GM23338 (cell line): ENCODE measurements around the gene ATF7IP2.

Experiments used
- CREB1 ChIP-seq: fragments of 250-450 bp; sonication (Bioruptor Pico); IDR thresholded peaks from 2 replicates; pipeline ENCODE4 v1.5.0; 2020; ENCODE audit warnings: low read depth, mild to moderate bottlenecking, moderate library complexity
- EZH2 ChIP-seq: fragments of 200-600 bp; sonication (generic); IDR thresholded peaks from one replicate; pipeline ENCODE4 v1.8.0; 2017; ENCODE audit warnings: antibody characterized with exemption, mild to moderate bottlenecking, low read depth; ENCODE audit not compliant: unreplicated experiment
- POLR2AphosphoS5 ChIP-seq: IDR thresholded peaks from 2 replicates; pipeline ENCODE4 v1.6.1; 2016; ENCODE audit warnings: antibody characterized with exemption, low read depth
- REST ChIP-seq: IDR thresholded peaks from one replicate; pipeline ENCODE4 v1.6.1; 2018; ENCODE audit warnings: antibody characterized with exemption; ENCODE audit not compliant: unreplicated experiment
- TF ChIP-seq, protein P1 (sequence below), 2 experiments: fragments of 200-600 bp in 1 of 2; sonication (generic) in 1 of 2; conservative IDR thresholded peaks; 2 replicates each; pipeline versions ENCODE4 v1.5.1 to v1.6.1; 2016 to 2017; ENCODE audit warnings: antibody characterized with exemption in 2 of 2, low read depth in 2 of 2, mild to moderate bottlenecking in 2 of 2, moderate library complexity in 1 of 2

DNA sequence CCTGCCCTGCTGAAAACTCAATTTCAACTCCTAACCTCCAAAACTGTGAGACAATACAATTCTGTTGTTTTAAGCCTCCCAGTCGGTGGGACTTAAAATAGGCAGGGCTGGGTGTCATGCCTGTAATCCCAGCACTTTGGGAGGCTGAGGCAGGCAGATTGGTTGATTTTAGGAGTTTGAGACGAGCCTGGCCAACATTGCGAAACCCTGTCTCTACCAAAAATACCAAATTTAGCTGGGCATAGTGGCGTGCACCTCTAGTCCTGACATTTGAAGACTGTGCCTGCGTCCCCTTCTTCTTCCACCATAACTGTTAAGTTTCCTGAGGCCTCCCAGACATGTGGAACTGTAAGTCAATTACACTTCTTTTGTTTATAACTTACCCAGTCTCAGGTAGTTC, 36.0 kb upstream of the ATF7IP2 start:
- TF ChIP-seq, protein P1, sequence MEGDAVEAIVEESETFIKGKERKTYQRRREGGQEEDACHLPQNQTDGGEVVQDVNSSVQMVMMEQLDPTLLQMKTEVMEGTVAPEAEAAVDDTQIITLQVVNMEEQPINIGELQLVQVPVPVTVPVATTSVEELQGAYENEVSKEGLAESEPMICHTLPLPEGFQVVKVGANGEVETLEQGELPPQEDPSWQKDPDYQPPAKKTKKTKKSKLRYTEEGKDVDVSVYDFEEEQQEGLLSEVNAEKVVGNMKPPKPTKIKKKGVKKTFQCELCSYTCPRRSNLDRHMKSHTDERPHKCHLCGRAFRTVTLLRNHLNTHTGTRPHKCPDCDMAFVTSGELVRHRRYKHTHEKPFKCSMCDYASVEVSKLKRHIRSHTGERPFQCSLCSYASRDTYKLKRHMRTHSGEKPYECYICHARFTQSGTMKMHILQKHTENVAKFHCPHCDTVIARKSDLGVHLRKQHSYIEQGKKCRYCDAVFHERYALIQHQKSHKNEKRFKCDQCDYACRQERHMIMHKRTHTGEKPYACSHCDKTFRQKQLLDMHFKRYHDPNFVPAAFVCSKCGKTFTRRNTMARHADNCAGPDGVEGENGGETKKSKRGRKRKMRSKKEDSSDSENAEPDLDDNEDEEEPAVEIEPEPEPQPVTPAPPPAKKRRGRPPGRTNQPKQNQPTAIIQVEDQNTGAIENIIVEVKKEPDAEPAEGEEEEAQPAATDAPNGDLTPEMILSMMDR (conservative IDR thresholded peaks at IDR 0.05; ENCODE audit: low read depth in 2 of 2), result no peak
- TF ChIP-seq POLR2AphosphoS5 (no peak), REST (no peak), EZH2 (no peak), CREB1 (CRISPR knock-in tag) (no peak)
